HG02981 (cell line): Measurements from ENCODE around the gene CCSER1.
"Not testable (repeated sequence)": the region's sequence is repeated elsewhere in the genome, so short reads cannot be mapped to it uniquely, and the experiment has no call there.

Experiments used
- ATAC-seq: cut with Tn5 transposase; IDR thresholded peaks from one replicate; pipeline ENCODE4 v1.9.1; 2021; ENCODE audit warnings: mild to moderate bottlenecking, moderate library complexity; ENCODE audit not compliant: unreplicated experiment

CCSER1 gene

GRCh38 chr4:90889171-90889570 lies 762.0 kb downstream of the CCSER1 start:
- ATAC-seq = no peak

DNA sequence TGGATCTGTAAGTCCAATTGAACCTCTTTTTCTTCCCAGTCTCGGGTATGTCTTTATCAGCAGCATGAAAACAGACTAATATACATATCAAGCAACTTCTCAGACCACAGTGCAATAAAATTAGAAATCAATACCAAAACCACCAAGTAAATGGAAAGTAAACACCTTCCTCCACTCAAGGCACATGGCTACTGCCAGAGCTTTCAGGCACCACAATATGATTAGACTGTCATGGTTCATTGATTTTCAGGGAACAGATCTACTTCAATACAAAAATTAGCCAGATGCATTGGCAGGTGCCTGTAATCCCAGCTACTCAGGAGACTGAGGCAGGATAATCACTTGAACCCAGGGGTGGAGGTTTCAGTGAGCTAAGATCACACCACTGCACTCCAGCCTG lies 776.2 kb downstream of the CCSER1 start:
- not testable (repeated sequence) for ATAC-seq

DNA sequence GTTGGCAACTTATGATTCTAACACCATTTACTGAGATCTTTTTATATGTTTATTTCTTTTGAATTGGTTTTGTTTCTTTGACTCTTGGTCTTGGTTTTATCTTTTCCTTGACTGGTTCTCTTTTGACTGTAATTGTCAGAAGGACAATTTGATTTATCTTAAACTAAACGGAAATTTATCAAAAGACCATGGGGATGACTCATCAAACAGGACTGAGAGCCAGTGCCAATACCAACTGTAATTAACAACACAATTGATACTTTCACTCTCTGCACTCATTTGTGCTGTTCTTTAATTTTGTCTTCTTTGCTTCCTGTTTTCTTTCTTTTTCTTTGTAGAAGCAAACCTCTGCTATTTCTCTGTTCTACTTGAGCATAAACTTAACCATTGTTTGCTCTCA lies 776.8 kb downstream of the CCSER1 start:
- ATAC-seq = no peak

DNA sequence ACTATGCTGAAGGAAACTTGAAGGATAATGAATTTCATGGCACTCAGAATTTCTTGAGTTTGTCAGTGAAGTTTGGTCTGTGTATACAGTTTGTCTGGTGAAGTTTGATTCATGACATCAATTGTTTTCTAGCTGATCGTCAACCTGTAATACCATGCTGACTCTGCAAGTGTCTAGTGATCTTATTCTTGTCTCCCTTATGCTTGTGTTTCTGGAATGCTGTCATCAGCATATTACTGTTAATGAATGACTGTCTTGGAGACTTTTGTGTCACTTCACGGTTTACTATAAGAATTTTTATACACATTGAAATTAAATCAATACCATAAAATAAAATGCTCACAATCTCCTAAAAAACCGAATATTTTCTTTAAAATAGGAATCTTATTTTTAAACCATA lies 779.0 kb downstream of the CCSER1 start:
- ATAC-seq = no peak

DNA sequence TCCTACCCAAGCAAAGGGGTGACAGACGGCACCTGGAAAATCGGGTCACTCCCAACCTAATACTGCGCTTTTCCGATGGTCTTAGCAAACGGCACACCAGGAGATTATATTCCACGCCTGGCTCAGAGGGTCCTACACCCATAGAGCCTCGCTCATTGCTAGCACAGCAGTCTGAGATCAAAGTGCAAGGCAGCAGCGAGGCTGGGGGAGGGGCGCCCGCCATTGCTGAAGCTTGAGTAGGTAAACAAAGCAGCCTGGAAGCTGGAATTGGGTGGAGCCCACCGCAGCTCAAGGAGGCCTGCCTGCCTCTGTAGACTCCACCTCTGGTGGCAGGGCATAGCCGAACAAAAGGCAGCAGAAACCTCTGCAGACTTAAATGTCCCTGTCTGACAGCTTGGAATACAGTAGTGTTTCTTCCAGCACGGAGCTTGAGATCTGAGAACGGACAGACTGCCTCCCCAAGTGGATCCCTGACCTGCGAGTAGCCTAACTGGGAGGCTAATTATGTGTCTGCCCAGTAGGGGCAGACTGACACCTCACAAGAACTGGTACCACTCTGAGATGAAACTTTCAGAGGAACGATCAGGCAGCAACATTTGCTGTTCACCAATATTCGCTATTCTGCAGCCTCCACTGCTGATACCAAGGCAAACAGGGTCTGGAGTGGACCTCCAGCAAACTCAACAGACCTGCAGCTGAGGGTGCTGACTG lies 784.7 kb downstream of the CCSER1 start:
- not testable (repeated sequence) for ATAC-seq

GRCh38 chr4:90922174-90922573 lies 795.0 kb downstream of the CCSER1 start:
- no peak for ATAC-seq

- no peak for ATAC-seq
Measured at GRCh38 chr4:90926957-90927356, 799.8 kb downstream of the CCSER1 start.

DNA sequence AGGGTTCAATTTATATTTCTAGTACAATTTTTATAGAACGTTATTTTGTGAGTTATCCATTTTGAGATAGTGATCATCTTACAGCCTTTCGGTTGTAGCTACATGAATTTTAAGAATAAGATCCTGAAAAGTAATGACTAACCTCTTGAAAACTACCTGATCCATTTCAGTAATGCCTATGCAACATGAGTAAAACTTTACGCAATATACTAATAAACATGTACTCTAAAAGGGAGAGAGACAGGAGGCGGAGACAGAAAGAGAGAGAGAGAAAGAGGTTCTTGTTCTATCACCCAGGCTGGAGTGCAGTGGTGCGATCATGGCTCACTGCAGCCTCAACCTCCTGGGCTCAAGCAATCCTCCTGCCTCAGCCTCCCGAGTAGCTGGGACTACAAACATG lies 816.1 kb downstream of the CCSER1 start:
- ATAC-seq = no peak

- no peak for ATAC-seq
Measured at GRCh38 chr4:90946945-90947344, 819.8 kb downstream of the CCSER1 start.

DNA sequence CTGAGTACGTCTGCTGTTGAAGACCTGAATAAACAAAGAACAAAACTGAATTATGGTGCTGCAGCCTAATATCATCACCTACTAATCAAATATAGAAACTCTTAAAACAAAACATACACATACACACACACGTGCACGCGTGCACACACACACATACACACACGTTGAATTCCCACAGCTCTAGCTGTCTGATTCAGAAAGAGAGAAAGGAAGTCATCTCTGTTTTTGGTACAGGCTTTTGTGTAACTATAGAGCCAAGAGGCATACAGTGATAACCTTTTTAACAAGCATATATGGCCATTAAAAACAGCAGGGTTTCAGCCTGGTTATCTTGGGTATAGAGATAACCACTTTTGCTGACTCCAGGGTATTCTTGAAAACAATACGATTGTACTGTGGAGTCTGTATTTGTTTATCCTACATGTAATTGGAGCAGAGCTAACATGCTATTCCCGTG lies 823.2 kb downstream of the CCSER1 start:
- no peak for ATAC-seq

GRCh38 chr4:90951037-90951436 lies 823.8 kb downstream of the CCSER1 start:
- no peak for ATAC-seq

GRCh38 chr4:90958256-90958895 lies 831.2 kb downstream of the CCSER1 start:
- no peak for ATAC-seq

GRCh38 chr4:90960433-90960832 lies 833.2 kb downstream of the CCSER1 start:
- ATAC-seq = no peak

DNA sequence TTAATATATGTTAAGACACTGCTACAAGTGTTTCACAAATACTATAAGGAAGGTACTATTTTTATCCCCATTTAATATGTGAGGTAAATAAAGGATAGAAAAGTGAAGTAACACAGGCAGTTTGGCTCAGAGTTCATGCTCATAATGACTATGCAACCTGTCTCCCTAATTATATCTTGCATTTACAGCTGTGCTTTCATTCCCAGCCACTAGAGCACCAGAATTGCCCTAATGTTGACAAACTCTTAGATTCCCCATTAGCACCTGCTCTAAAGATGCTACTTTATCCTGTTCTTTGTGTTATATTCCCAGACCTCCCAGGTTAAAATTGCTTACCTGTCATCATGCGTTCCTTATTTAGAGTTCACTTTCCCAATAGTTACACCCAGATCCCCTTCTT lies 833.6 kb downstream of the CCSER1 start:
- ATAC-seq = no peak

GRCh38 chr4:90970021-90970420 lies 842.8 kb downstream of the CCSER1 start:
- ATAC-seq = no peak

- no peak for ATAC-seq
Measured at GRCh38 chr4:90977726-90978125, 850.5 kb downstream of the CCSER1 start.

DNA sequence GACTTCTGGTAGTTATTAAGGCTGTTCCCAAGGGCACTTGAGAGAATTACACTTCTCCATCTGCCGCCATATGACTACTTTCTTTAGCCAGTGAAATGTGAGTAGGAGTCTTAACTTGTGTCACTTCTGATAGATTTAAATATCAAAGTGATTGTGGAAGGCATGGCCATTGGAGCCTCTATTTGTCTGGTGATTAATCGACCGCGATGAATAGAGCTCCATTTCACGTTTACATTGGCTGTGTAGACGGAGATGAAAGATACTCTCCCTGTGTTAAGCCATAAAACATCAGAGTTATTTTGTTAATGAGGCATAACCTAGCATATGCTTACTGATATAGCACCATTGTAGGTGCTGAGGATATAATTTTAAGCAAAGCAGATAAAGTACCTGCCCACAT lies 852.4 kb downstream of the CCSER1 start:
- no peak for ATAC-seq

DNA sequence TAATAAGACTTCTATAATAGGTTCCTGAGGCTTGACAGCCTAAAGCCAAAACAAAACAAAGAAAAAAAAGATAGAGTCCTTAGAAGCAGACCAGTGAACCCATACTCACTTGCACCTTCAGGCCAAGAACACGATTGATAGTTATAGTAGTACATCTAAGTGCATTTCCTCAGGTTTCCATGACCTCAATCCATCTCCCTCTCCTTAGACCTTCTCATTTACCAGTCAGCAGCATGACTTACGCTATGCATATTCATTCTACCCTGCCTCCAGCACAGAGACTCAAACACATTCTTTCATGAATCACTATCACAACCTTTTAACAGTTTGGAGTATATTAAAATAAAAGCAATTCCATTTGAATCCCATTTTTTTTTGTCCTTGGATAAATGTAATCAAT lies 855.6 kb downstream of the CCSER1 start:
- no peak for ATAC-seq

DNA sequence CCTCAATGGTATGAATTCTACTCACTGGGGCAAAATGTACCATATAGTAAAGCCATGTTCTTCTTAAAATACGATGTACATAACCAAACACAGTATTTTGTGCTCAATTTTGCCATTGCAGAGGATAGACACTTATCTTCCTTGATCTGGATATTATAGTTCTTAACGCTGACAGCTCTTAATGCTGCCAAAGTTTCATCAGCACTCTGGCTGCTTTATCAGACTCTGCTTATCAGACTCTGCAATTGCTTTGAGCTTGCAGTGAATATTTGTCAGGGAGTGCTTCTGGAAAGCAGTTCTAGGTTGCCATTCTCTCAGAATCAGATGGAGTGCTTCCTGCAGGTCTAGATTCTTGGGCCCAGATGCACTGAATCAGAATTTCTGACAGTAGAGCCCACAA lies 863.1 kb downstream of the CCSER1 start:
- ATAC-seq = no peak

DNA sequence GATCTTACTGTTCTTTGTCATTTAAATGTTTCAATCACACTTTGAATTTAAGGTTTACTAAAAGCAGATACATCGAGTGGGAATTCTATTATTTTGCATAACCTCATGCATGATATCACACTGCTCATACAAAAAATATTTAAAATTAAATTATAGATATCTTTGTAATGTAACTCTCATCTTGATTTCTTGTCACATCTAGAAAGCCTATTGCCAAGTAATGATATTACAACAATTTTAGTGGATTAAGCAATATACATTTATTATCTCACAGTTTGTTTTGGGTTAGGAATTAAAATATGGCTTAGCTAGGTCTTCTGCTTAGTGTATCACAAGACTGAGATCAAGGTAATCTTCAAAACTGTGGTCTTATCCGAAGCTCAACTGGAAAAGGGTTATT lies 865.0 kb downstream of the CCSER1 start:
- no peak for ATAC-seq

DNA sequence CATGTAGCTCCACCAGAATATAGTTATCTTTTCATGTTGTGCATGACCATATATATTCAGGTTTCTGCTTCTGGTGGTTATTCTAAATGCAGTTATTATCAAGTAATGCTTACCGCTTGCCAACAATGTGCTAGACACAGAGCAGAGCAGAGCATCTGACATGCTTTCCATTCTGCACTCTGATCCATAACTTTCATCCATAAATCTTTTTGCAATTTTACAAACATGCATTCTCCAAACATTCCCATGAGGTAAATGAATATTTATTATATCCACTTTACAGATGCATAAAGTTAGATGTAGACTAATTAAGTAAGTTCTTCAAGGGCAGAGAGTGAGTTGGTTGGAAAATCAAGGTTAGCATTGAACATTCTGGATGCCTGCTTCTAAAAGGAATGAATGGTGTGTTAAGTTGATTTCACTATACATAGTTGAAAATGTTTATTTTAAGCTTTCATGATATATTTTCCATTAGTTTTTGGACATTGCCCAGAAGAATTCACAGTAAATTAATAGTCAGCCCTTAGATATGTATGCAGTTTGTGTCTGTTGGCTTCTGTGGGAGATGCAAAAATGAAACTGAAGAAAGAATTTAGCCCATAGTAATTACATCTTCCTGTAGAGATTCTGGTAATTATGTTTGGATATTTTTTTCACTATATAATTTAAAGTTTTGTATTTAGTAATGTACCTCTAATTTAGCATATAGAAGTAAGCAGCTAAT lies 867.8 kb downstream of the CCSER1 start:
- no peak for ATAC-seq

- no peak for ATAC-seq
Measured at GRCh38 chr4:90995996-90996395, 868.8 kb downstream of the CCSER1 start.
